HPDE6-E6E7 (cell line): ENCODE results near the gene ABCG5.
A peak's percentile ranks its signal among the peaks of the same experiment; 100 is the strongest.

Source experiments
- DNase-seq: peaks from one replicate; pipeline ENCODE4 v3.0.0; 2011; ENCODE audit warnings: missing footprints; ENCODE audit errors: extremely low spot score

ABCG5 gene

DNA sequence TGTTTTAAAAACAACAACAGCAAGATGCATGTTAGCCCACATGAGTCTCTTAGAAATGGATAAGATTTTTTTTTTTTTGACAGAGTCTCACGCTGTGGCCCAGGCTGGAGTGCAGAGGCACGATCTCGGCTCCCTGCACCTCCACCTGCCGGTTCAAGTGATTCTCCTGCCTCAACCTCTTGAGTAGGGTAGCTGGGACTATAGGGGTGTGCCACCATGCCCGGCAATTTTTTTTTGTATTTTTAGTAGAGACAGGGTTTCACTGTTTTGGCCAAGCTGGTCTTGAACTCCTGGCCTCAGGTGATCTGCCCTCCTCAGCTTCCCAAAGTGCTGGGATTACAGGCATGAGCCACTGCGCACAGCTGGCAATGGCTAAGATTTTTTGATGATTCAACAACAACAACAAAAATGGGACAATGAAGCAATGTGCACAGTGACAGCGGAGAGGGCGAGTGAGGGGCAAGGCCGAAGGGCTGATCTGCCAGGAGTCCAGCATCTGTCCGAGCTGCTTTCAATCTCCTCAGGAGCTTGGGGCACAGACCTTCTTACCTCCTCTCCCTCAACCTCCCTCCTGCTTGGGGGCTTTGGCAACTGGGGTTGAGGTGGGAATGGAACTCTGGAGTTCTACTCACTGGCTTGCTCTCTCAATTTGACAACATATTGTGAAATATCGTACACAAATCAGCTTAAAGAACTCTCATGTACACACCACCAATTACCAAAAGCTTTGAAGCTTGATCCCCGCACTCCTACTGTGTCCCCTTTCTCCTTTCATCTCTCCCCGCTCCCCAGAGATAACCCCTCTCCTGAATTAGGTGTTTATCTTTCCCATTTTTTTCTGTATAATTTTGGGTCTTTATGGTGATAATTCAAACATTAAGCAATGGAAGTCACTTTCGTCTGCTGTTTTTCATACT lies 3.6 kb upstream of the ABCG5 start:
- no peak for DNase-seq

DNA sequence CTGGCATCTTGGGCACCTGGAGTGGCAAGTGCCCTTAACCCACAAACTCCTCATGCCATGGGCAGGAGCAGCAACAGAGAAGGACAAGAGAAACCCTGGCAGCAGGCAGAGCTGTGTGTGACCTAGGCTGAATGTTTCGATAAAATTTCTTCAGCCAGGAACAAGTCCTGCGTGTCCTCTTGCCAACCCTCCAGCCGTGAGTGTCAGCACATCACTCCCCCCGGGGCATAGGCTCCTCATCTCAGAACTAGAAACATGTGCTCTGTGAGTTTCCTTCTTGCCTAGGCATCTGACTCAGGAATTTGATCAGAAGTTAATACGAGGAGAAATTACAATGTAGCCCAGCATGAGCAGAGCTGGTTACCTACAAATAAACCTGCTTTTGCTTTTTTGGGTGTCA lies 2.3 kb upstream of the ABCG5 start:
- no peak for DNase-seq

DNA sequence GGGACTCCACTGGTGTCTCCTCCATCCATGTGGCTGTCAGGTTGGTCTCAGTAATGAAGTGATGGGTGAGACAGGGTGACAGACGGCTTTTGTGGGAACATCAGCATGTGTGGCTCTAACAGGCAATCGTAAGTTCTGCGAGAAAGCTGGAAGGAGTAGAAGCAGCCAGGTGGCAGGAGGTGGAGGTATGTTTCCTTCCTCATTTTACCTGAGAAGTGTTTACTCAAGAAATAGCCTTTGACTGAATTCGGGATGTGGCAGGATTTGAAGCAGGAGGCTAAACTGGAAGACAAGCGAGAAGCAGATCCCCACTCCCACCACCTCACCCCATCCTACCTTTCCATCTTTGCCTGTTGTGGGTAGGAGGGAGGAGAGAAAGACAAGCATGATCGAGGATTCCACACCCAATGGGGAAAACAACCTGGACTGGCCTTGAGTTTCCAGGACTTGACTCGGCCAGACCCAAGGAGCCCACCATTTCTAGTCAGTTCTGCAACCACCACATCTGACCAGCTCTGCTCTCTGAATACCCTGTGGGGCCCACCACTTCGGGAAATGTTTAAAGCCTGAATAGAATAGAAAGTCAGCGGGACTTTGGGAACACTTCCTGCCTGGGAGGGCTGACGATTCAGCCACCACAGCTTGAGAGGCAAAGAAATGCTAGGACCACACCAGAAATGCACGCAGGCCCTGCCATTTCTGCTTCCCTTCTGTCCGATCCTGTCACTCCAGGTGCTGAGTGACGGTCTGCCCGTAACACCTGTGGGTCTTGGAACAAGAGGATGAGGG lies 1.3 kb upstream of the ABCG5 start:
- DNase-seq, result no peak

DNA sequence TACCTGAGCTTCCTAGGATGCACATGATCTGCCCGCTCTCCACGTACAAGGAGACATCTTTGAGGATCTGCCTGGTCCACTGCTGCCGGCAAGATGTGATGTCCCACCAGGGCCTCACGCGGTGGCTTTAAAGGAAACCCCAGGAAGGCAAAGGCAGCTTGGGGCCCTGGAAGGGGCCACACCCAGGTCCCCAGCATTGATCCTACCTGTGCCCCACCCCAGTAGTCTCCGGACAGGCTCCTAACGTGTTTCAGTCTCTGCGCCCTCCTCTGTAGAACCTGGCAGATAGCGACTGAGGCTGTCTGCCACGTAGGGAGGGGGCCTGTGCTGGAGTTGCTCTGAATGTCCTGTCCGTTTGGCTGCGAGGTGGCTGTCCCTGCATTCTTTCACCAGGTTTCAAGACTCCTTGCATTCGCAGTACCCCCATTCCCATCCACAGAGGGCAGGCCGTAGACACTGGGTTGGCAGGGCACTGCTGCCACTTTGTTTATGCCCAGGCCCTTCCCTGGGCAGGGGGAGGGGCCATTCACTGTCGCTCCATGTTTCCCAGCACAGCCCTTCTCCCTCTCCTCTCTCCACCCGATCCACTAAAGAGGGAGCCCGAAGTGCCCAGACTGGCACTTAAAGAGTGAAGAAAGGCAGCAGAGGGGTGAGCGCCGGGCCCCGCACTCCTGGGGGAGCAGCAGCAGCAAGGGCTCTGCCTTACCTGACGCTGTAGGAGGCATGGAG lies 644 bp downstream of the ABCG5 start:
- DNase-seq, result no peak

DNA sequence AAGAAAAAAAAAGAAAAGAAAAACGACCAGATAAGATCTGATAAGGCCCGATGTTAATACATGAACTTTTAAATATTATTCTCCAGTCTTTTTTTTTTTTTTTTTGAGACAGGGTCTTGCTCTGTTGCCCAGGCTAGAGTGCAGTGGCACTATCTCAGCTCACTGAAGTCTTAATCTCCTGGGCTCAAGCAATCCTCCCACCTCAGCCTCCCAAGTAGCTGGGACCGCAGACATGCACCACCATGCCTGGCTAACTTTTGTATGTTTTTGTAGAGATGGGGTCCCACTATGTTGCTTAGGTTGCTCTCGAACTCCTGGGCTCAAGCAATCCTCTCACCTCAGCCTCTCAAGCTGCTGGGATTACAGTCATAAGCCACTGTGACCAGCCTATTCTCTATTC lies 1.6 kb downstream of the ABCG5 start:
- no peak for DNase-seq

DNA sequence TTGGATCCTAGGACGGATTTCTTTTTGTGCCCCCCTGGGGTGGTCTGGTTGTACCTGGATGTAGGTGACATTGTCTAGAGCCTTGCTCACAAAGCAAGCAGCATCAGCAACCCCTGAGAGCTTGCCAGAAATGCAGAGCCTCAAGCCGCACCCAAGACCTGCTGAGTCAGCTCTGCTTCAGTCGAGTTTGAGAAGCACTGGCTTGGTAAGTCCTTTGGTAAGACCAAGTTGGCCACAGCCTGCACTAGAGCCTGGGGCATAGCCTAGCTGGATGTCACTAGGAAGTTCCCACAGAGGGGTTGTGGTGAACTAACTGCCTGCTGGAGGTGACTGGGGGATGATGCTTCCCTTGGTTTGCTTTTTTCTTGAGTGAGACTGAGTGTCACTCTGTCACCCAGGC lies 6.2 kb downstream of the ABCG5 start:
- no peak for DNase-seq

DNA sequence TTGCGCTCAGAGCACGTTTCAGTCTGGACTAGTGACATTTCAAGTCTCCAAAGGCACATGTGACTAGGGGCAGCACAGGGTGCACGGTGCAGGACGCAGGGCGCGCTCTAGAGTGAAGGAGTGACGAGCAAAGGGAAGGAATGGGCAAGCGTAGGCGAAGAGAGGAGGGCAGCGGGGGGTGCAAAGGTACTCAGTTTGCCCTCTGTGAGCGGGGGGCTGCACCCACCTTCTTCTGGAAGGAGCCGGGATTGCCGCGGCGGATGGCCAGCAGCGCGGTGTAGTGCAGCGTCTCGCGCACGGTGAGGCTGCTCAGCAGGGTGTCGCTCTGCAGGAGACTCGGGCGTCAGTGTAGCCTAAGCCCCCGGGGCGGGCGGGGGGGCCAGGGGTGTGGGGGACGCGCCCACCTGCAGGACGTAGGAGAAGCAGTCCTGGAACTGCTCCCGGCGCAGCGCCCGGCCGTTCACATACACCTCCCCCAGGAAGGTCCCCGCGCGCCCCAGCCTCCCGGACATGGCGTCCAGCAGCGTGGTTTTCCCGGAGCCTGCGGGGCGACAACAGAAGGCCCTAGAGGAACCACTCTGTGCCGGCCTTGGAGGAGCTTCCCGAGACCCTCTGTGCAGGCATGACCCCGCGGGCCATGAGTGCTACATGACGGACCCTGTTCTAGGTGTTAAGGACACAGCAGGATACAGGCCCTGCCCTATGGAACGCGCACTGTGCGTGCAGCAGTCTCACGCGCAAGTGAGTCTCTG lies 6.9 kb downstream of the ABCG5 start:
- no peak for DNase-seq

DNA sequence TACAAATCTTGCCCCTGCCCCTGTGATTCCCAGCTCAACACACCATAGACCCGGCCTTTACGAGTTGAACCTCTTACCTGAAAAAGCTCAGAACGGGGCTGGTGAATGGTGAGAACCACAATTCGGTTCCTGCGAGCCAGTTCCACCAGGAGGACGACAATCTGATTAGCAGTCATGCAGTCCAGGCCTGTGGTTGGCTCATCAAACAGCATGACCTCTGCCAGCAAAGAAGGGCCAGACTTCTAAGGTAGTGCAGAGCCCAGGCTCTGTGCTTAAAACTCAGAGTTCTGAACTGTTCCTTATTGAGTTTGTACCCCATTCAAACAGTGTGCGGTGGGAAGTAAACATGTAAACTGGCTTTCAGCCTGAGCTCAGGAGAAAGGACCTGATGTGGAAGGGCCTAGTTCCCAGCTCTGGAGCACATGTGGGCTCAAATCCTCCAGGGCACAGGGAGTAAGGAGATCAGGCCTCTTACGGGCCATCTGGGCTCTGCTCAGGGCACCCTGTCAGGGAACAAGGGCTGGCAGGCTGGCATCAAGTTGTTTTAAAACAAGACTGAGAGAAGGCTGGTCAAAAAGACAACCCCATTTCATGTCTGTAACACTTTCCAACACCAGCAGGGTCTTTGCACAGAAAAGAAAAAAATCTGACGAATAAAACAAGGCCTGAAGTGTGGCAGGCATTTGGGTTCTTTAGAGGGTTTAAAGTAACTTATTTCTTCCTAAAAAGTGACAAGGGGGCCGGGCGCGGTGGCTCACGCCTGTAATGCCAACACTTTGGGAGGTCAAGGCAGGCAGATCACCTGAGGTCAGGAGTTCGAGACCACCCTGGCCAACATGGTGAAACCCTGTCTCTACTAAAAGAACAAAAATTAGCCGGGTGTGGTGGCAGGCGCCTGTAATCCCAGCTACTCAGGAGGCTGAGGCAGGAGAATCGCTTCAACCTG lies 12.1 kb downstream of the ABCG5 start:
- DNase-seq, result no peak

DNA sequence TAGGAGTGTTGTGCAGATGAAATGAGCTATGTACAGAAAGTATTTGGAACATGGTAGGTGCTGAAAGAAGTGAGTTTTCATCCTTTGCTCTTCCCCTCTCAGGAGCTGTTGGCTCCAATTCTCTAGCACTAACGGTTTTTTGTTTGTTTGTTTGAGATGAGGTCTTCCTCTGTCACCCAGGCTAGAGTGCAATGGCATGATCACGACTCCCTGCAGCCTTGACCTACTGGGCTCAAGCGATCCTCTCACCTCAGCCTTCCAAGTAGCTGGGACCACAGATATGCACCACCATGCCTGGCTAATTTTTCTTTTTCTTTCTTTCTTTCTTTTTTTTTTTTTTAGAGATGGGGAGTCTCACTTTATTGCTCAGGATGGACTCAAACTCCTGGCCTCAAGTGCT lies 12.8 kb downstream of the ABCG5 start:
- DNase-seq, result no peak

DNA sequence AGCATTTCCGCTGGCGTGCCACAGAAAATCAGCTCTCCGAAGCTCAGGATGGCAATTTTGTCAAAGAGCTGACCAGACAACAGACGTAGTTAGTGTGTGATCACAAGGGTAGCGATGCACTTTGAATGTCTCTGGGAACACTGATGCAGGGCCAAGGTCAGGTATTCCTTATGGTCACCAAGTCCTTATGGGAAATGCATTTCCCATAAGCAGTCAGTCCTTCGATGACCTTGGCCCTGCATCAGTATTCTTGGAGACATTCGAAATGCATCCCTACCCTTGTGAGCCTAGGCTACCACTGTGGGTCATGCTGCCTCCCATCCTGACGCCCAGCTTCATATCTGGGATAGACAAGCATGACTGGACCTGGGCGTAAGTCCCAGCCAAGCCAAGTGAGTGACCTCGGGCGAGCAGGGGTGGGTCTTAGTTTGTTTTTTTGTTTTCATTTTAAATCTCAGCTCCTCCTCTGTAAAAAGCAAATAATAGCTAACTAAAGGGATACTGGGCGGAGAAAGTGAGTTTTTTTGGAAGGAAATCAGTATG lies 13.6 kb downstream of the ABCG5 start:
- no peak for DNase-seq

DNA sequence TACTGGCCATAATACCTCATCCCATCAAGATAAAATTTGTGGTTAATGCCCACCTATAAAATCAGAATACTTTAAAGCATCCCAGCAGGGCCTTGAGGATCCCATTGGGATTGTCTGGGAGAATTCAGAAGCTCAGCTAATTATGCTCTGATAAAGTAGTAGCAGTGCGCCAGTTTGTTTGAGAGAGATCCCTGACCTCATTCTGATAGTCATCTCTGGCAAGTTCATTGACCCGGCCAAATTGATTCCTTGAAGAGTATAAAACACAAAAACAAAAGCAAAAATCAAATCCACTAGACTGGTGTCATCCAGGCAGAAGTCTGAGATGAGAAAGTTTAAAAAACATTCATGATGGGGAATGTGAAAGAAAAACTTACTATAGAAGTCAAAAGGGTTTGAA lies 14.1 kb downstream of the ABCG5 start:
- no peak for DNase-seq

DNA sequence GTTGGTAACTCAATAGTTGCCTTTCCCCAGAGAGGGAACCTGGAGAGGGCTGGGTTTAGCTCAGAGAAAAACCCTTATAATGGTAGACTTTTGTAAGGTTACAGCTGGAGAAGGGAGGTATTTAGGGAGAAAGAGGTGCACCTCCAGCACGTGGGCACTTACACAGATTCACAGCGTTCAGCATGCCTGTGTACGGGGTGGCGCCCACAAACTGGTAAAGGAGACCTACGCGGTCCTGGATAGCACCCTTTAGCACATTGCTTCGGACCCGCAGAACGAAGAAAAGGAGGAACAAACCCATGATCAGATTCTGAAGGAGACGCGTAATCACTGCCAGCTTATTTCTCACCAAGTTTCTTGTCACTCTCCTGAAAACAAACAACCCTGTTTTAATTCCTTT lies 14.9 kb downstream of the ABCG5 start:
- no peak for DNase-seq

DNA sequence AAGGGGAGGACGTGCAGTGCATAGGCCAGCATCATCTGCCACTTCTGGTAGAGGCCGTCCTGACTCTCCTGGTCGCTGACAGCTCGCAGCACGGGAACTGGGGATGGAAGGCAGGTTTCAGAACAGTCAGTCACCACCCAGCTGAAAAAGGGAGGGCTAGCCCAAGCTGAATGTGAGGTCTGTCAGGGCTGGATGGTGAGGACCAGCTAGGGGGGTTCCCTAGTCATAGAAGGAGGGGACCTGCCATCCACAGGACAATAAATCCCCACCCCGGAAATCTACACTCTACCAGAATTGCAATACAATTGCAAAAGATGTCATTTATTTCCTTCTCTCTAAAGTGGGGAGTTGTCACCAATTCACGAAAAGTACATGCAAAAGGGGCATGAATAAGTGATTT lies 15.8 kb downstream of the ABCG5 start:
- no peak for DNase-seq

DNA sequence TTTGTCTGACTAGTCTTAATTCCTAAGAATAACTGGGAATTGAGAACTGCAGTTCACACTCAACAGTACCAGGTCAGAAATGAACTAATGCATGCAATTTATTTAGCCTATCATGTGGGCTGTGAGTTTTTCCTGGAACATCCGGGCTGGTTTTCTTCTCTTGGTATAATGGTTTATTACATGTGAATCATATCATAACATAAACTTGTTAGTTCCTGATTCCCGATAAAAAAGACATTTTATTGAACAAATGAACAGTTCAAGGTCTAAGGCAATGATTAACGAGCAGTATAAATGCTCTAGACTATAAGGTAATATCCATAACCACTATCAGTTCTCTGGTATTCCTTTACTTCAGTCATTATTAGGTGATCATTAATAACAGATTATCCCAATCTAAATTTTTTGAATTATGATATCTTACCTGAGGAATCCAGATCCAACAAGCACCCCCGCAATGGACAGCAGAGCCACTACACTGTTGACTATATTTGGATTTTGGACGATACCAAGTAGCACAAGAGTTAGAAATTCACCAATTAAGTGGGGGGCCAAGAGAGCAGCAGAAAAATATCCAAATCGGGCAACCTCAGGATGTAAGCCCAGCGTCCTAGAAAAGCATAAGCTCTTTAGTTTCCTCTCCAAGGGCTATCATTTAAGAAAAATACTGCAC lies 19.0 kb downstream of the ABCG5 start:
- no peak for DNase-seq

DNA sequence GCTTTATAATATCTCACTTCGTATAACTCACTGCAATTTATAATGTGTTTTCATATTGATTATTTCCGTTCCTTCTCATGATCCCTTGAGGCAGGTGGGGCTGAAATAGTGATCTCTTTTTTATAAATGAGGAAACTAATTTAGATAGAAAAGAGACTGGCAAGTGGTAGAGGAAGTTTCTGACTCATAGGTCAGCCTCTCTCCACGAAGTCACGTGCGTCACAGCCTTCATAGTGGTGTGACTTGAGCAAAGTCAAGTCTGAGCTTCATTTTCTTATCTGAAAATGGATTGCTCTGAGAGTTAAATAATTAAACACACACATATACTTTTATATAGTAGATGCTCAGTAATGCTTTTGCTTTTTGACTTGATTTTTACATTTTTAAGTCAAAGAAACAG lies 19.9 kb downstream of the ABCG5 start:
- DNase-seq, result peak; percentile 53

DNA sequence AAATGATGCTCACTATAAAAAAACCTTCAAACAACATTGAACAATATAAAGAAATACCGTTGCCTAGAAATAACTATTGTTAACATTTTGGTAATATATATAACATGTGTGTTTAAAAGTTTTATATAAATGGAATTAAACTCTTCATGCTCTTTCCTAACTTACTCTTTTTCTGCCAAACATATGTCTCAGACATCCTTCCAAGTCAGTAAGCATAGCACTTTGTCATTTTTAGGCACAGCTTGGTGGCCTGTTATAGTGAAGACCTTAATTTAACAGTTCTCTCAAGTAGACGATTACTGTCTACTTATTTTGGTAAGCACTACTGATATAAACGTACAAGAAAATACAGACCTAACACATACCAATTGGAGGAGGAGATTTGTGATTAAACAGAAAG lies 23.9 kb downstream of the ABCG5 start:
- DNase-seq, result no peak

DNA sequence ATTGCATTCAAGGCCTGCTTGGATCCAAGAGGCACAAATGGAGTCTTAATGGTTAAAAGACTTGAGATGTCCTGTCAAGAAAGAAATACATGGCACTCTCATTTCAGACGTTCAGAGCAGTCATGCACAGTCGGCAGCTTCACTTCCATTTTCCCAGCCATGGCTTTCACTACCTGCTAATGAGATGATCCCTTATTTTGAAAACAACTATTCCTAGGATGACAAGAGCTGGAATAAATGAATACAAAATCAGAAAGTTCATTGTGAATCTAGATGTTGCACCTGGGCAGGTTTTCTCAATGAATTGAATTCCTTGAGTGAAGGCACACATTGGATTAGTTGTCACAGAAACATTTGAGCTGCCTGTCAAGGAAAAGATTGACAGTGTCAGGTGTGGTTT lies 25.7 kb downstream of the ABCG5 start:
- no peak for DNase-seq

DNA sequence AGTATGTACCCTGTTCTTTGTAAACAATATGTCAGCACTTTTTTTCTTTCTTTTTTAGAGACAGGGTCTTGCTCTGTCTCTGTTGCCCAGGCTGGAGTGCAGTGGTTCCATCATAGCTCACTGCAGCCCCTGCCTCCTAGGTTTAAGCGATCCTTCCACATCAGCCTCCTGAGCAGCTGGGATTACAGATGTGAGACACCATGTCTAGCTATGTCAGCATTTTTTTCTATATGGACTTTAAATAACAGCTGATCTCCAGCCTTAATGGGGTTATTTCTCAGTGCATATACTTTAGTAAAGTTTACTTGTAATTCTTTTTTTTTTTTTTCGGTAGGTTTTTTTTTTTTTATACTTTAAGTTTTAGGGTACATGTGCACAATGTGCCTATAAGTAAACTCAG lies 26.6 kb downstream of the ABCG5 start:
- DNase-seq, result no peak

DNA sequence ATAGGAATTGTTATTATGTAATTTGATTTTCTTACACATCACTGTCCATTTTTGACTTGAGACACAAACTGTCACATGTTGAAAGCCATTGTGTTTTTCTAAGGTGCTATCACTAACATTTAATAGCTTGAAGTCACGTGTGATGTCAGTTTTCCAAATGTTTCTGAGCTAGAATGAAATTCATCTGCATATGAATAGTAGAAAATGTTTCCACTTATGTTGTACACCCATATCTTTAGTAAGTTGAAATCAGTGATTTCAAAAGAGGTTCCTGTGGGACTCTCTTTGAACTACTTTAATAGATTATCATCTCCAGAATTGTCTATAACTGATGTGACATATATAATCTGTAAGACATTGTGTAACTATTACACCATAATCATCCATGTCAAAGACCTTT lies 27.8 kb downstream of the ABCG5 start:
- no peak for DNase-seq

DNA sequence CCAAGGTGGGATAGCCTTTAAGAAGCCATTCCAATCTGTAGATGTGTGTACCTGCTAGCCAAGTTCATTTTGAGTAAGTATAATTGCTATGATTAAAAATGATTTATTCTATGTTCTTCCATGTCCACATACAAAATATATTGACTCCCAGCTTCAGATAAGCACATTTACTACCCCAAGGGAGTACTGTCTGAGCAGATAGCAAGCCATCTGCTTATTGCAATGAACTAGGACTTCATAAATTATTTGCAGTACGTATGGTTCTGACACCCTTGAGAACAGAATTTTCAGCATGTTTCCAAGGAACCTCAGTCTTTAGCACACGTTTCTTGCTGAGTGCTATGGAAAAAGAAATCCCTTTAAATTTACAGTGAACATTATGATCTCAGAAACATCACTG lies 28.2 kb downstream of the ABCG5 start:
- no peak for DNase-seq
